Vagina (tissue), 2 donors: ENCODE measurements around the gene TUBB6.

Experiments
- POLR2A ChIP-seq, 2 donors: fragments of 450-650 bp; IDR thresholded peaks; one replicate each; pipeline ENCODE4 v1.6.1; 2017; ENCODE audit warnings: antibody characterized with exemption in 2 of 2, mild to moderate bottlenecking in 2 of 2, moderate library complexity in 2 of 2
- POLR2AphosphoS5 ChIP-seq, 2 donors: sonication (generic); formaldehyde crosslinking; IDR thresholded peaks; one replicate each; pipeline ENCODE4 v1.9.0; 2017; ENCODE audit warnings: antibody characterized with exemption in 2 of 2, mild to moderate bottlenecking in 2 of 2, low read depth in 1 of 2; ENCODE audit not compliant: insufficient read depth in 1 of 2
- TF ChIP-seq, protein P1 (sequence below), 3 experiments: fragments of 450-650 bp in 2 of 3; fragments of 200-600 bp in 1 of 3; sonication (generic) in 1 of 3; IDR thresholded peaks; one replicate each; pipeline ENCODE4 v1.5.1; 2017 to 2019; ENCODE audit warnings: antibody characterized with exemption in 3 of 3, mild to moderate bottlenecking in 2 of 3, moderate library complexity in 2 of 3

DNA sequence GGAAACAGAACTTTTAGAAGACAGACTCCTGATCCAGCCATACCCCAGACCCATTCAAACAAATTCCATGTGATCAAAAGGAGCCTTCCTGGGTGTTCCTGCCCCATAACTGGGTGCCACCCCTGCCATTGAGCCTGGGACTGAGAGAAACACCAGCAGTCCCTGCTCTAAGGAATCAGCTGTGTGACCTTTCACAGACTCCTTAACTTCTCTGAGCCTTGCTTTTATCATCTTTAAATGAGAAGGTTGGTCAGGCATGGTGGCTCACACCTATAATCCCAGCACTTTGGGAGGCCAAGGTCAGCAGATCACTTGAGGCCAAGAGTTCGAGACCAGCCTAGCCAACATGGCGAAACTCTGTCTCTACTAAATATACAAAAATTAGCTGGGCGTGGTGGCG, 33.2 kb upstream of the TUBB6 start:
- TF ChIP-seq, protein P1, sequence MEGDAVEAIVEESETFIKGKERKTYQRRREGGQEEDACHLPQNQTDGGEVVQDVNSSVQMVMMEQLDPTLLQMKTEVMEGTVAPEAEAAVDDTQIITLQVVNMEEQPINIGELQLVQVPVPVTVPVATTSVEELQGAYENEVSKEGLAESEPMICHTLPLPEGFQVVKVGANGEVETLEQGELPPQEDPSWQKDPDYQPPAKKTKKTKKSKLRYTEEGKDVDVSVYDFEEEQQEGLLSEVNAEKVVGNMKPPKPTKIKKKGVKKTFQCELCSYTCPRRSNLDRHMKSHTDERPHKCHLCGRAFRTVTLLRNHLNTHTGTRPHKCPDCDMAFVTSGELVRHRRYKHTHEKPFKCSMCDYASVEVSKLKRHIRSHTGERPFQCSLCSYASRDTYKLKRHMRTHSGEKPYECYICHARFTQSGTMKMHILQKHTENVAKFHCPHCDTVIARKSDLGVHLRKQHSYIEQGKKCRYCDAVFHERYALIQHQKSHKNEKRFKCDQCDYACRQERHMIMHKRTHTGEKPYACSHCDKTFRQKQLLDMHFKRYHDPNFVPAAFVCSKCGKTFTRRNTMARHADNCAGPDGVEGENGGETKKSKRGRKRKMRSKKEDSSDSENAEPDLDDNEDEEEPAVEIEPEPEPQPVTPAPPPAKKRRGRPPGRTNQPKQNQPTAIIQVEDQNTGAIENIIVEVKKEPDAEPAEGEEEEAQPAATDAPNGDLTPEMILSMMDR (IDR thresholded peaks at IDR 0.05), result no peak
- no peak for TF ChIP-seq POLR2AphosphoS5 (IDR thresholded peaks at IDR 0.05; ENCODE audit: insufficient read depth in 1 of 2, low read depth in 1 of 2)
- no peak for TF ChIP-seq POLR2A (IDR thresholded peaks at IDR 0.05)
